NT2/D1 (cell line): Measurements from ENCODE around the gene ZNF221.

Source experiments
- YY1 ChIP-seq: IDR thresholded peaks from 2 replicates; pipeline ENCODE4 v1.6.1; 2011; ENCODE audit not compliant: insufficient read length, insufficient read depth
- ZNF274 ChIP-seq: IDR thresholded peaks from 2 replicates; pipeline ENCODE4 v1.6.1; 2011; ENCODE audit warnings: mild to moderate bottlenecking, low read depth, low read length

GRCh38 chr19:43905897-43906296 lies 45.1 kb upstream of the ZNF221 start:
- TF ChIP-seq ZNF274 (no peak), YY1 (no peak)
